ENCODE measurements around the gene CACNA1H. TPM values are rescaled to one million over a fixed set of nuclear protein-coding genes. Genes with fewer than 3 reads are reported as not detected.

Gene CACNA1H
- polyA plus RNA-seq, 1 donor: 9.8 TPM

- DNase-seq: no peak
- peaks cover 15% of the 10 kb centered on the region for H3K4me1 ChIP-seq (ENCODE audit: control insufficient read depth, insufficient read depth, low read length)
- peaks cover 11% of the 10 kb centered on the region for H3K9me3 ChIP-seq (ENCODE audit: control insufficient read depth, low read depth, low read length)
- no peak overlapping the region for H3K4me3 ChIP-seq (ENCODE audit: low read length)
- peaks cover 58% of the 10 kb centered on the region for H3K27me3 ChIP-seq (ENCODE audit: control insufficient read depth, insufficient read depth, low read length)
- WGBS (ENCODE audit: insufficient coverage, low lambda C conversion rate): no CpG with 5 or more reads among the region's 40 CpGs
- no peaks in the 10 kb centered on the region for H3K36me3 ChIP-seq (ENCODE audit: control insufficient read depth, insufficient read depth, low read length)
- no peak overlapping the region for H3K27ac ChIP-seq (ENCODE audit: low read length)
Measured at GRCh38 chr16:1157639-1158455, 4.9 kb downstream of the CACNA1H start.

- no CpG with 5 or more reads among the region's 65 CpGs for WGBS (ENCODE audit: insufficient coverage, low lambda C conversion rate)
- Histone ChIP-seq H3K27me3 (ENCODE audit: control insufficient read depth, insufficient read depth, low read length) (peaks cover 58% of the 10 kb centered on the region), H3K36me3 (ENCODE audit: control insufficient read depth, insufficient read depth, low read length) (no peaks in the 10 kb centered on the region), H3K27ac (ENCODE audit: low read length) (no peak overlapping the region), H3K4me1 (ENCODE audit: control insufficient read depth, insufficient read depth, low read length) (peaks cover 15% of the 10 kb centered on the region), H3K9me3 (ENCODE audit: control insufficient read depth, low read depth, low read length) (peaks cover 11% of the 10 kb centered on the region), H3K4me3 (ENCODE audit: low read length) (no peak overlapping the region)
- peak in 1 of 2 donors; percentile 31 for DNase-seq
Measured at GRCh38 chr16:1158456-1159324, 5.8 kb downstream of the CACNA1H start.

- H3K36me3 ChIP-seq (ENCODE audit: control insufficient read depth, insufficient read depth, low read length): no peaks in the 10 kb centered on the region
- peaks cover 53% of the 10 kb centered on the region for H3K27me3 ChIP-seq (ENCODE audit: control insufficient read depth, insufficient read depth, low read length)
- peaks cover 11% of the 10 kb centered on the region for H3K4me1 ChIP-seq (ENCODE audit: control insufficient read depth, insufficient read depth, low read length)
- no CpG with 5 or more reads among the region's 28 CpGs for WGBS (ENCODE audit: insufficient coverage, low lambda C conversion rate)
- H3K9me3 ChIP-seq (ENCODE audit: control insufficient read depth, low read depth, low read length): peaks cover 7% of the 10 kb centered on the region
- no peak overlapping the region for H3K4me3 ChIP-seq (ENCODE audit: low read length)
- H3K27ac ChIP-seq (ENCODE audit: low read length): no peak overlapping the region
- DNase-seq: no peak
Measured at GRCh38 chr16:1159325-1159972, 6.5 kb downstream of the CACNA1H start.

- no peaks in the 10 kb centered on the region for H3K36me3 ChIP-seq (ENCODE audit: control insufficient read depth, insufficient read depth, low read length)
- peaks cover 45% of the 10 kb centered on the region for H3K27me3 ChIP-seq (ENCODE audit: control insufficient read depth, insufficient read depth, low read length)
- no CpG with 5 or more reads among the region's 56 CpGs for WGBS (ENCODE audit: insufficient coverage, low lambda C conversion rate)
- peaks cover 7% of the 10 kb centered on the region for H3K4me1 ChIP-seq (ENCODE audit: control insufficient read depth, insufficient read depth, low read length)
- H3K9me3 ChIP-seq (ENCODE audit: control insufficient read depth, low read depth, low read length): peaks cover 2% of the 10 kb centered on the region
- no peak for DNase-seq
- no peak overlapping the region for H3K27ac ChIP-seq (ENCODE audit: low read length)
- no peak overlapping the region for H3K4me3 ChIP-seq (ENCODE audit: low read length)
Measured at GRCh38 chr16:1159973-1160772, 7.3 kb downstream of the CACNA1H start.

- Histone ChIP-seq H3K4me3 (ENCODE audit: low read length) (no peak overlapping the region), H3K9me3 (ENCODE audit: control insufficient read depth, low read depth, low read length) (peaks cover 2% of the 10 kb centered on the region), H3K36me3 (ENCODE audit: control insufficient read depth, insufficient read depth, low read length) (no peaks in the 10 kb centered on the region), H3K27ac (ENCODE audit: low read length) (no peak overlapping the region), H3K4me1 (ENCODE audit: control insufficient read depth, insufficient read depth, low read length) (peaks cover 2% of the 10 kb centered on the region), H3K27me3 (ENCODE audit: control insufficient read depth, insufficient read depth, low read length) (peaks cover 39% of the 10 kb centered on the region)
- no peak for DNase-seq
- WGBS (ENCODE audit: insufficient coverage, low lambda C conversion rate): no CpG with 5 or more reads among the region's 34 CpGs
Measured at GRCh38 chr16:1160773-1161348, 8.0 kb downstream of the CACNA1H start.

- H3K4me1 ChIP-seq (ENCODE audit: control insufficient read depth, insufficient read depth, low read length): peaks cover 4% of the 10 kb centered on the region
- no CpG with 5 or more reads among the region's 38 CpGs for WGBS (ENCODE audit: insufficient coverage, low lambda C conversion rate)
- peaks cover 23% of the 10 kb centered on the region for H3K27me3 ChIP-seq (ENCODE audit: control insufficient read depth, insufficient read depth, low read length)
Measured at GRCh38 chr16:1162701-1163566, 10.0 kb downstream of the CACNA1H start.

GRCh38 chr16:1163567-1164055 lies 10.7 kb downstream of the CACNA1H start:
- H3K27ac ChIP-seq (ENCODE audit: low read length): no peak overlapping the region
- H3K27me3 ChIP-seq (ENCODE audit: control insufficient read depth, insufficient read depth, low read length): peaks cover 18% of the 10 kb centered on the region
- no peaks in the 10 kb centered on the region for H3K36me3 ChIP-seq (ENCODE audit: control insufficient read depth, insufficient read depth, low read length)
- no peak overlapping the region for H3K4me3 ChIP-seq (ENCODE audit: low read length)
- no CpG with 5 or more reads among the region's 19 CpGs for WGBS (ENCODE audit: insufficient coverage, low lambda C conversion rate)
- no peak for DNase-seq
- H3K4me1 ChIP-seq (ENCODE audit: control insufficient read depth, insufficient read depth, low read length): peaks cover 6% of the 10 kb centered on the region
- H3K9me3 ChIP-seq (ENCODE audit: control insufficient read depth, low read depth, low read length): peaks cover 6% of the 10 kb centered on the region

More at GRCh38 chr16:1162701-1163566, 10.0 kb downstream of the CACNA1H start:
- Histone ChIP-seq H3K27ac (ENCODE audit: low read length) (no peak overlapping the region), H3K4me3 (ENCODE audit: low read length) (no peak overlapping the region), H3K9me3 (ENCODE audit: control insufficient read depth, low read depth, low read length) (peaks cover 8% of the 10 kb centered on the region), H3K36me3 (ENCODE audit: control insufficient read depth, insufficient read depth, low read length) (no peaks in the 10 kb centered on the region)
- DNase-seq: no peak

- no peak for DNase-seq
- Histone ChIP-seq H3K27ac (ENCODE audit: low read length) (no peak overlapping the region), H3K4me1 (ENCODE audit: control insufficient read depth, insufficient read depth, low read length) (peaks cover 8% of the 10 kb centered on the region), H3K36me3 (ENCODE audit: control insufficient read depth, insufficient read depth, low read length) (no peaks in the 10 kb centered on the region), H3K4me3 (ENCODE audit: low read length) (no peak overlapping the region), H3K9me3 (ENCODE audit: control insufficient read depth, low read depth, low read length) (peaks cover 6% of the 10 kb centered on the region), H3K27me3 (ENCODE audit: control insufficient read depth, insufficient read depth, low read length) (peaks cover 12% of the 10 kb centered on the region)
- WGBS (ENCODE audit: insufficient coverage, low lambda C conversion rate): no CpG with 5 or more reads among the region's 14 CpGs
Measured at GRCh38 chr16:1164382-1164781, 11.5 kb downstream of the CACNA1H start.

- H3K4me3 ChIP-seq (ENCODE audit: low read length): no peak overlapping the region
- DNase-seq: no peak
- H3K27ac ChIP-seq (ENCODE audit: low read length): no peak overlapping the region
- no CpG with 5 or more reads among the region's 17 CpGs for WGBS (ENCODE audit: insufficient coverage, low lambda C conversion rate)
- H3K36me3 ChIP-seq (ENCODE audit: control insufficient read depth, insufficient read depth, low read length): no peaks in the 10 kb centered on the region
- H3K4me1 ChIP-seq (ENCODE audit: control insufficient read depth, insufficient read depth, low read length): peaks cover 8% of the 10 kb centered on the region
- H3K27me3 ChIP-seq (ENCODE audit: control insufficient read depth, insufficient read depth, low read length): peaks cover 6% of the 10 kb centered on the region
- peaks cover 6% of the 10 kb centered on the region for H3K9me3 ChIP-seq (ENCODE audit: control insufficient read depth, low read depth, low read length)
Measured at GRCh38 chr16:1164975-1165374, 12.1 kb downstream of the CACNA1H start.
